ENCODE data around the gene WDFY2. TPM values are rescaled to one million over a fixed set of nuclear protein-coding genes. Genes with fewer than 3 reads are reported as not detected.

Gene WDFY2
- total RNA-seq, 3 donors from 2014 or later (not counting 1 experiment from before 2014, with no cell fraction given) = 29.5 to 32.1 (median 31.3) TPM

DNA sequence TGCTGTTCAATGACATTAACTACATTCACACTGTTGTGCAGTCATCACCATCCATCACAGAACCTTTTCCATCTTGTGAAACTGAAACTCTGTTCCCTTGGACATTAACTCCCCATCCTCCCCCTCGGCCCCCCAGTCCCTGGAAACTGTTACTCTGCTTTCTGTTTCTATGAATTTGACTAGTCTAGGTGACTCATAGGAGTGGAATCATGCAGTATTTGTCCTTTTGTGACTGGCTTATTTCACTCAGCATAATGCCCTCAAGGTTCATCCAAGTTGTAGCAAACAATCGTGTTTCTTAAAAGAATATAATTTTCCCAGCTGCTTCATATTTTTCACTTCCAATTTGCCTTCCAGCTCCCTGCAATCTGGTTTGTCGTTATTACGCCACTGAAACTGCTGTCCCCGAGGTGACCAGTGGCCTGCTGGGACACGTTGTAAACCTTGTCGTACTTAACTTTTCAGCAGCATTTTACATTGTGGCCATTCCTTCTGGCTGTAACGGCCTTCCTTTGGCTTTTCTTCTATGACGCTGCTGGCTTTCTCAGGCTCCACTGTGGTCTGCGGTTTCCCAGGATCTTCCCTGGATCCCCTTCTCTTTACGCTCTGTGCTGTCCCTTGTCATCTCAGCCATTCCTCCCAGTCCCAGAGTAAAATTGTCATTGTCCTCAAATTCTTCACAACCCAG, 145.7 kb downstream of the WDFY2 start:
- Histone ChIP-seq H3K9me3 (ENCODE audit: control insufficient read depth, insufficient read depth, low read length) (no peaks in the 10 kb centered on the region), H3K4me1 (ENCODE audit: control insufficient read depth, insufficient read depth, low read length) (peaks cover 9% of the 10 kb centered on the region), H3K36me3 (ENCODE audit: control insufficient read depth, insufficient read depth, low read length) (peaks cover 18% of the 10 kb centered on the region), H3K27me3 (ENCODE audit: control insufficient read depth, insufficient read depth, low read length) (no peaks in the 10 kb centered on the region), H3K27ac (ENCODE audit: low read length) (no peak overlapping the region), H3K4me3 (ENCODE audit: low read length) (no peak overlapping the region)
- intact Hi-C loops (cut with micrococcal nuclease) = loop anchor here (10.0 kb wide), 1 partner anchor 145 kb away; the partner anchor contains the start of gene WDFY2
- Mint-ChIP-seq H3K27ac (no peak overlapping the region), H3K4me1 (peaks cover 18 to 20% of the 10 kb centered on the region in 2 donors), H3K9me3 (no peaks in the 10 kb centered on the region), H3K27me3 (ENCODE audit: low read depth in 2 of 2) (no peaks in the 10 kb centered on the region), H3K4me3 (no peak overlapping the region), H3K36me3 (peaks cover 7% of the 10 kb centered on the region)
- WGBS (ENCODE audit: insufficient coverage) = 92% methylated on average over 11 of the region's 11 CpGs
- TF ChIP-seq, protein P1, sequence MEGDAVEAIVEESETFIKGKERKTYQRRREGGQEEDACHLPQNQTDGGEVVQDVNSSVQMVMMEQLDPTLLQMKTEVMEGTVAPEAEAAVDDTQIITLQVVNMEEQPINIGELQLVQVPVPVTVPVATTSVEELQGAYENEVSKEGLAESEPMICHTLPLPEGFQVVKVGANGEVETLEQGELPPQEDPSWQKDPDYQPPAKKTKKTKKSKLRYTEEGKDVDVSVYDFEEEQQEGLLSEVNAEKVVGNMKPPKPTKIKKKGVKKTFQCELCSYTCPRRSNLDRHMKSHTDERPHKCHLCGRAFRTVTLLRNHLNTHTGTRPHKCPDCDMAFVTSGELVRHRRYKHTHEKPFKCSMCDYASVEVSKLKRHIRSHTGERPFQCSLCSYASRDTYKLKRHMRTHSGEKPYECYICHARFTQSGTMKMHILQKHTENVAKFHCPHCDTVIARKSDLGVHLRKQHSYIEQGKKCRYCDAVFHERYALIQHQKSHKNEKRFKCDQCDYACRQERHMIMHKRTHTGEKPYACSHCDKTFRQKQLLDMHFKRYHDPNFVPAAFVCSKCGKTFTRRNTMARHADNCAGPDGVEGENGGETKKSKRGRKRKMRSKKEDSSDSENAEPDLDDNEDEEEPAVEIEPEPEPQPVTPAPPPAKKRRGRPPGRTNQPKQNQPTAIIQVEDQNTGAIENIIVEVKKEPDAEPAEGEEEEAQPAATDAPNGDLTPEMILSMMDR (IDR thresholded peaks at IDR 0.05) = no peak
- ATAC-seq (no peak), DNase-seq (no peak)

DNA sequence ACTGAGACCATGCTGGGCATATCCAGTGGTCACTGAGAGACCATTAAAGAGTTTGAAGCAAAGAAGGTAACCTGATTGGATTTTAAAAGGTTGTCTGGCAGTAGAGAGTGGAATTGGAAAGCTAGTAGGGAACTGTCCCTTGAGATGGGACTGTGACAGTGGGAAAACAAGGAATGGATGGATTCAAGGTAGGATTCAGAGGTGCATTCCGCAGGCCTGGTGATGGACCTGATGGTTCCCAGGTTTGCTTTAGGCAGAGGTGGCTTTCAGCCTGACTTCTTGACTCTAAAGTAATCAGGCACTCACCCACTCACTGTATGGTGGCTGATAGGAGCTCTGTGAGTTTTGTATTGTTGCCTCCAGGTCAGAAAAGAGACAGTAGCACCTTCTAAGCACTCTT, 146.7 kb downstream of the WDFY2 start:
- Mint-ChIP-seq H3K9me3 (no peaks in the 10 kb centered on the region), H3K36me3 (peaks cover 7% of the 10 kb centered on the region), H3K4me1 (peaks cover 17 to 27% of the 10 kb centered on the region in 2 donors), H3K27ac (no peak overlapping the region), H3K4me3 (no peak overlapping the region), H3K27me3 (ENCODE audit: low read depth in 2 of 2) (no peaks in the 10 kb centered on the region)
- TF ChIP-seq, protein P1 (IDR thresholded peaks at IDR 0.05) = no peak
- no peak for DNase-seq
- intact Hi-C loops (cut with micrococcal nuclease) = no loop called here
- 100% methylated on average over 1 of the region's 1 CpG for whole genome bisulfite sequencing (ENCODE audit: insufficient coverage)
- Histone ChIP-seq H3K27me3 (ENCODE audit: control insufficient read depth, insufficient read depth, low read length) (no peaks in the 10 kb centered on the region), H3K4me1 (ENCODE audit: control insufficient read depth, insufficient read depth, low read length) (peaks cover 9% of the 10 kb centered on the region), H3K27ac (ENCODE audit: low read length) (no peak overlapping the region), H3K9me3 (ENCODE audit: control insufficient read depth, insufficient read depth, low read length) (no peaks in the 10 kb centered on the region), H3K4me3 (ENCODE audit: low read length) (no peak overlapping the region), H3K36me3 (ENCODE audit: control insufficient read depth, insufficient read depth, low read length) (peaks cover 16% of the 10 kb centered on the region)
- no peak for ATAC-seq

DNA sequence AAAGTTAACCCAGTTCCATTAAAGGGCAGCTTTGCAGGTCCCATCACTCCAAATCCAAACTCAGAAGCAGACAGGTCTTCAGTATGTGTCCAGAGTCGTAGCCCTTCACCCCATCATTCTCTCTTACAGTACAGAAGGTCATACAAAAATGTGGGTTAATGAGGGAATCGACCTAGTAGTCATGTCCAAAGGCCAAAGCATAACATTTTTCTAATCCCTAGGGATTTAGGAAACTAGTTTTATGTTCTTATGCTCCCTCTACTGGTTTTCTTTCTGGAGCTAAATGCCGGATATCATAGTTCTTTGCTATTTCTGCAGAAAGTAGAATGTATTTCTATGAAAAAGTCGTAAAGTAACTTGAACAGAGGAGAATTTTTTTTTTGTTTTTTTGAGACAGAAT, 147.5 kb downstream of the WDFY2 start:
- Mint-ChIP-seq H3K4me1 (peaks cover 14 to 30% of the 10 kb centered on the region in 2 donors), H3K4me3 (no peak overlapping the region), H3K27ac (no peak overlapping the region), H3K36me3 (peaks cover 7% of the 10 kb centered on the region), H3K9me3 (no peaks in the 10 kb centered on the region), H3K27me3 (ENCODE audit: low read depth in 2 of 2) (no peaks in the 10 kb centered on the region)
- H3K9me3 ChIP-seq (ENCODE audit: control insufficient read depth, insufficient read depth, low read length) = no peaks in the 10 kb centered on the region
- H3K27ac ChIP-seq (ENCODE audit: low read length) = no peak overlapping the region
- WGBS (ENCODE audit: insufficient coverage) = 85% methylated on average over 4 of the region's 4 CpGs
- peaks cover 12% of the 10 kb centered on the region for H3K36me3 ChIP-seq (ENCODE audit: control insufficient read depth, insufficient read depth, low read length)
- intact Hi-C loops (cut with micrococcal nuclease) = no loop called here
- H3K27me3 ChIP-seq (ENCODE audit: control insufficient read depth, insufficient read depth, low read length) = no peaks in the 10 kb centered on the region
- peaks cover 9% of the 10 kb centered on the region for H3K4me1 ChIP-seq (ENCODE audit: control insufficient read depth, insufficient read depth, low read length)
- DNase-seq (no peak), ATAC-seq (no peak)
- H3K4me3 ChIP-seq (ENCODE audit: low read length) = no peak overlapping the region
- TF ChIP-seq, protein P1 (IDR thresholded peaks at IDR 0.05) = no peak
